Fibroblast of skin of right quadriceps (primary cell): ENCODE data around the gene LRSAM1.
"Not testable (repeated sequence)": the region's sequence is repeated elsewhere in the genome, so short reads cannot be mapped to it uniquely, and the experiment has no call there.

Experiments
- DNase-seq: peaks from one replicate; pipeline ENCODE4 v3.0.0-alpha.2; 2013

LRSAM1 gene

DNA sequence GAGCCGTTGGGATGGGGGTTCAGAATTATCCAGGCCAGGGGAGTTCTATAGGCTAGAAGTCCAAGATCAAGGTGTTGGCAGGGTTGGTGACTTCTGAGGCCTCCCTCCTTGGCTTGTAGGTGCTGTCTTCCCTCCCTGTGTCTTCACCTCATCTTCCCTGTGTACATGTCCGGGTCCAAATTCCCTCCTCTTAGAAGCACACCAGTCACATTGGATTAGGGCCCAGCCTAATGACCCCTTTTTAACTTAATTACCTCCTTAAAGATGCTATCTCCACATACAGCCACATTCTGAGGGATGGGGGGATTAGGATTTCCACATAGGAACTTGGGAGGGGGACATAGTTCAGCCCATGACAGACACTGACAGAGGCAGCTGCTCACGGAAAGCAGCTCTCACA is 12.1 kb downstream of the LRSAM1 start:
- DNase-seq, result no peak

GRCh38 chr9:127463911-127464310 is 12.6 kb downstream of the LRSAM1 start:
- DNase-seq, result no peak

DNA sequence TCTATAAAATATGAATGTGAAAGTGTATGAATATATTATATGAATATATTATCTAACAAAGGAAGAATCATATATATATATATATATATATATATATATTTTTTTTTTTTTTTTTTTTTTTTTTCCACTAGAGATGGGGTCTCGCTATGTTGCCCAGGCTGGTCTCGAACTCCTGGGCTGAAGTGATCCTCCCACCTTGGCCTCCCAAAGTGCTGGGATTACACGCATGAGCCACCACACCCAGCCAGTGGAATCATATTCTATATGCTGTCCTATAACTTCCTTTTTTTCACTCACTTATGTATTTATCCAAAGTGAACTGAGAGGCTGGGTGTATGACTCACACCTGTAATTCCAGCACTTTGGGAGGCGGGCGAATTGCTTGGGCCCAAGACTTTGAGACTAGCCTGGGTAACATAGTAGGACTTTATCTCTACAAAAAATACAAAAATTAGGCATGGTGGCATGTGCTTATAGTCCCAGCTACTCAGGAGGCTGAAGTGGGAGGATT is 15.2 kb downstream of the LRSAM1 start:
- not testable (repeated sequence) for DNase-seq

GRCh38 chr9:127467621-127468020 is 16.3 kb downstream of the LRSAM1 start:
- DNase-seq, result no peak

DNA sequence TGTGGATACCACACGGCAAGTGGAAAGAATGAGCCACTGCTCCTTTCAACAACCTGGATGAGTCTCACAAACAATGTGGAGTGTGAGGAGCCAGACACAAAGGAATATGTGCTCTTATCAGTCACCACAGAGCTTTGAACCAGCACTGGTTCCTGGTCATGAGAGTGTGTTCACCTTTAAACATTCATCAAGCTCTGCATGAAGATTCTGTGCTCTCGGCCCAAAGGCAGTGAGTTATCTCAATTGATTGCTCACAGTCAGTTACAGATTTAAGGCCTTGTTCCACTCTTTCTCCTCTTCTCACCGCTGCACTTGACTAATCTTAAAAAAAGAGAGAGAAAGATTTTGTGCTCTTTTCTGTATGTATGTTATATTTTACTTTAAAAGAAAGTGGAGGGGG is 19.4 kb downstream of the LRSAM1 start:
- DNase-seq, result no peak

- no peak for DNase-seq
These were observed 22.2 kb downstream of the LRSAM1 start for GRCh38 chr9:127473501-127473900.

DNA sequence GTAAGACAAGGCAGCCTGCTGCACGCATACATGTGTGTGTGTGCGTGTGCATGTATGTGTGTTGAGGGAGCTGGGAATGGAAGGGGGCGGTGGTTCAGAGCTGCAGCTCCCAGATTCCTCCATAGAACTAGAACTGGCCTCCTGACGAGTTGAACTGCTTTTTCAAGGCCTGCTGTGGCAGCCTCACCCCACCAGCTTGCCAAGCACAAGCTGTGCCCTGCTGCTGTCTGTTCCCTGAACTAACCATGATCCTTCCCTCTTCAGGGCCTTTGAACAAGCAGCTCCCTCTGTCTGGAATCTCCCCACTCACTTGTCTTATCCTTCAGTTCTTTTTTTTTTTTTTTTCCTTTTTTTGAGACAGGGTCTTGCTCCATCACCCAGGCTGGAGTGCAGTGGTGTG is 22.6 kb downstream of the LRSAM1 start:
- no peak for DNase-seq

- DNase-seq, result no peak
These were observed 23.3 kb downstream of the LRSAM1 start for GRCh38 chr9:127474592-127474991.

GRCh38 chr9:127479507-127480081 is 28.3 kb downstream of the LRSAM1 start:
- DNase-seq, result no peak

GRCh38 chr9:127482662-127483061 is 31.4 kb downstream of the LRSAM1 start:
- no peak for DNase-seq

DNA sequence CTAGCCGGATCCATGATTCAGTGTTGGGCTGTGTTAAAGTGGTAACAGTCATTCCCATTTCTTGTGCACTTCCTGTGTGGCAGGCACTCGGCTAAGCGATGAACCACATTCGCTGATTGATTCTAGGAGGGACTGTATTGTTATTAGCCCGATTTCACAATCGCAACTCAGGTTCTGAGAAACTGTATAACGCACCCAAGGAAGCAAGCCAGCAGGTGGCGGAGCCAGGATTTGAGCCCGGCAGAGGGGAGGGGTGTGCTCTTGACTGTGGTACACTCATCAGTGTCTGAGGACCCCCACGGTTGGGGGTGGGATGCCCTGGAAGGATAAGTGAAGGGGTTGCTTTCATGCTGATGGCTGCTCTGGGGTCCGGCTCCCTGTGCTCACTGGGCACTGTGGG is 34.7 kb downstream of the LRSAM1 start:
- no peak for DNase-seq

DNA sequence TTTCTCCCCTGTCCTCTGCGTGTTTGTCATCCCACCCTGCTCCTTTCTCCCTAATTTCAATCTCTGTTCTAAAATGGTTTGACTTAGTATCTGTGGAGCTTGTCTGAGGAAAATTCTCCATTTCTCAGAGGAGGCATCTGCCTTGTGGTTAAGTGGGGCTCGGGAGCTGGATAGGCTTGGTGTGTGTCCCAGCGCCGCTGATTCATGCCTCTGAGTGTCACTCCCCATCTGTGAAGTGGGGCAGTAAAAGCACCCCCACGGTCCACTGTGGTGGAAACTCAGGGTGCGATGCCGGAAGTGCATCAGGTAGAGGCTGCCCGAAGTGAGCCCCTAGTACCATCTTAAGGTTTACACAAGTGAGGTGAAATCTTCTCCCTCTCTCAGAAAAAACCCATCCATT is 37.6 kb downstream of the LRSAM1 start:
- no peak for DNase-seq

- no peak for DNase-seq
These were observed 38.3 kb downstream of the LRSAM1 start for GRCh38 chr9:127489471-127490115.

DNA sequence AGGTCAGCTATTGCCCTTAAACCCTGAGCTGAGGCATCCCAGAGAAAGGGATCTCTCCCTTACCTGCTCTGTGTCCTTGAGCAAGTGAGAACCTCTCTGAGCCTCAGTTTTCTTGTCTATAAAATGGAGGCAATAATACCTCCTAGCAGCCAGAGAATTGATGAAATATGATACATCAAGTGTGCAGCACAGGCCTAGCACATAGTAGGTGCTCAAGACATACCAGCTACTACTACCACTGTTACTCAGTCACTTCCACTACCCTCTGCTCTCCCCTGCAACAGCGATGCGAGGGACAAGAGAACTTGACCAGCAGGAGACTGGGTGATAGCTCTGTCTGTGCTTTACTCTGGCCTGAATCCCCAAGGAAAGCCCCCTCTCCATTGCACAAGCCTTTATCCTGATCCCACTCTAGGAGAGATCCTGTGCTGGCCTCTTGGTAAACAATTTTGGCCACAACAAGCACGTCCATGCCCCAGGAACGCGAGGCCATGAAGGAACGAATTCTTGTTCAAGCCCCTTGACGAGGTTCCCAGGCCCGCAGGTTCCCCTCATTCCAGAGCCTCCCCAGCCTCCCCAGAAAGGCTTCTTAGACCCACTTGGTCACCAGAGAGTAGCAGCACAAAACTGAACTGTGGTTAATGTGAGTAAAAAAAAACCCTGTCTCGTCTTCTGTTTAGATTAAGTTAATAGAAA is 39.4 kb downstream of the LRSAM1 start:
- DNase-seq, result no peak

DNA sequence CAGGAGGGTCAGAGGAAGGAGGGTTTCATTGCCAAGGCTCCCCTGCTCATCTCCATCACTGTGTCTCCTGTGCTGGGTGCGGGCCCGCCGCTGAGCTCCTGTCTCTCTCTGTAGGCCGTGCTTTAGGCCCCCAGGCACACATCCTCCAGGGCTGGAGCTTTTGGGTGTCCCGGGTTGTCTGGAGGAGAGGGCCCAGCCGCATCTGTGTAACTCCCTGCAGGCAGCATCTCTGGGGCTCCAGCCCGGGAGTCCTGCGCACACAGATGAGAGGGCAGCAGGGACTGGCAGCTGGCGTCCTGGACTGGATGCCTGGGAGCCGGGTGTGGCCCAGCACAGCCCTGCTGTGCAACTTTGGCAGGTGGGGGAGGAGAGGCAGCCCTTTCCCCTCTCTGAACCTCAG is 40.2 kb downstream of the LRSAM1 start:
- no peak for DNase-seq

- DNase-seq, result no peak
These were observed 41.3 kb downstream of the LRSAM1 start for GRCh38 chr9:127492616-127493015.

DNA sequence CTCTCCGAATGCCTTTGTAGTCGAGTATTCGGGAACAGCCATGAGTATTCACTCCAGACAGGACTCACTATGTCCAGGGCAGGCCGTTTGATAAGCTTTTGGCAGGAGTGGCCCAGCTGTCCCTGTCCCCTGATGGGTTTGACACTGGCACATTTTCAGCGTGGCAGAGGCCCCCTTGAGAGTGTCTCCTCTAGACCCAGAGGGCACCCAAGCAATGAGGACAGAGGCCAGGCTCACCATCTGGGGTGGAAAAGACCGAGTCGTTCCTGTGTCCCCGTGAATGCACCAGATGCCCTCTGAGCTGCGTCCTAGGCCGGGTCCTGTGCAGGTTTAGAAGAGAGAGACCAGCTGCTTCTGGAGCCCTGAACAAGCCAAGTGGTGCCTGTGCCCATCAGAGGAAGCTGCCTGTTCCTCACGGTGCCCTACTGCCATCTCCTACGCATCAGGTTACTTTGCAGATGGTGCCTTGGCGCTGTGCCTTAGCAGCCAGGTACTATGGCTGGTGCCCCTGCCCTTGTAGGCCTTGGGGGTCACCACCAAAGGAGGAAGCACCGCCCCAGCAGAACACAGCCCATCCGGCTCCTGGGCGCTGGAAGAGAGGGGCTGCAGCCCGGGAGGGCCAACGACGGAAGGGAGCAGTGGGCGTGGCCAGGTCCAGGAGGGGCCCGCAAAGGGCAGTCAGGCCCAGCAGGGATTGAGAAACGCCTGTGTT is 42.4 kb downstream of the LRSAM1 start:
- no peak for DNase-seq

- no peak for DNase-seq
These were observed 43.0 kb downstream of the LRSAM1 start for GRCh38 chr9:127494304-127494702.

GRCh38 chr9:127495884-127496555 is 44.7 kb downstream of the LRSAM1 start:
- DNase-seq, result no peak

- no peak for DNase-seq
These were observed 45.7 kb downstream of the LRSAM1 start for GRCh38 chr9:127496974-127497373.

DNA sequence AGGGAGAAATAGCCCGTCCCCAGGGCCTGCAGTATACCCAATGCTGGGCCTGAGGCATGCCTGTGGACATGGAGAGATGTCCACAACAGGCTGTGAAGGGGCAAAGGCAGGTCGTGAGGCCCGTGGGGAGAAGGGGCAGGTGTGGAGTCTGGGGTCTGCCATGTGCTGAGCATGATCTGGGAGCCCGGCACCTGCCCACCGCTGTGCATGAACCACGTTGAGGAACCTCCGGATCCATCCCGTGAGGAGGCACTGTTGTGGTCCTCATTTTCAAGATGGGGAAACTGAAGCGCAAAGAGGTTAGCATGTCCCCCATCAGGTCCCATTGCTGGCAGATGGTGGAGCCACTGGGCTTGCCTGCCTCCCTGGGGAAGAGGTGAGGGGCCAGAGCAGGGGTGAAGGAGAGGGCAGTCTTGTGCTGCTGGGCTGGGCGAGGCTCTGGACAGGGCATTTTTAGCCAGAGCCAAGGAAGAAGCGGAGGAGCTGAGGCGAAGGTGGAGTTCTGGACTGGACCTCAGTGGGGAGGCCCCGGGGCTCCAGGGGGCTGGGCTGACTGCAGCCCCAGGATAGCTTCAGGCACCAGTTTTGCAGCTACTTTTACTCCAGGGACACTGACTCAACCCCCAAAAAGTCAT is 46.5 kb downstream of the LRSAM1 start:
- no peak for DNase-seq

DNA sequence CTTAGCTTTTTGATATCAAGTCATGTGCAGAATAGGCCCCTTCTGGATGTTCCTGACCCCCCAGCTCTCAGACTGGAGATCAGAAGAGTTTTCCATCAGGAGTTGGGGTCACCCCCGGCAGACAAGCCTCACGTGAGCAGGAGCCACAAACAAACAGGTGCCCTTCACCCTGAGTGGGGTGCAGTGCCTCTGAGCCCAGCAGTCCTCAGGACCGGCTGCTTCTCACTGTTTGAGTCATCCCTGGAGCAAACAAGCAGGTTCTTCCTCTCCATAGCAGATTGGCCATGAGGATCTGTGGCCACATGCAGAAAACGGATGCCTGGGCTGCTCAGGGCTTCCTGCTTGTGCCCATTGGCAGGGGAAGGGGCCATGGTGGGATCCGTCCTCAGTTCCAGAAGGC is 47.0 kb downstream of the LRSAM1 start:
- DNase-seq, result no peak

DNA sequence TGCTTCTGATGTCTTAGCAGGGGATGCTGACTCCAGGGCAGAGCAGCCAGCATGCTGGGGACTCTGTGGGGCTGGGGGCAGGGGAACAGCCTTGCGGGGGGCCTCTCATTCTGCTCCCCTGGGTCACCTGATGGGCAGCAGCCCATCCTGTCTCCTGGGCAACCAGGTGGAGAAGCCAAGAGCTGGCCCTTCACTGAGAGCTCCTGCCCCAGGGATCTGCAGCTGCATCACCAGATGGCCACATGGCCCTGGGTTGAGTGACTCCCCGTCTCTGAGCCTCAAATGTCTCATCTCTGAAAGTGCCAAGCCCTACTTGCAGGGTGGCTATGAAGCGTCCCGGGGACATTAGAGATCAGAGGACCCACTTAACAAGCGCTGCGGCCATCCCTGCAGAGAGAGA is 49.1 kb downstream of the LRSAM1 start:
- DNase-seq, result no peak
